ENCODE data around the gene SNX7. TPM values are rescaled to one million over a fixed set of nuclear protein-coding genes. Genes with fewer than 3 reads are reported as not detected.

The SNX7 gene
- total and polyA plus RNA-seq, 2 donors (not counting 1 experiment from before 2014, with no cell fraction given) = 48.6 to 60.9 TPM

DNA sequence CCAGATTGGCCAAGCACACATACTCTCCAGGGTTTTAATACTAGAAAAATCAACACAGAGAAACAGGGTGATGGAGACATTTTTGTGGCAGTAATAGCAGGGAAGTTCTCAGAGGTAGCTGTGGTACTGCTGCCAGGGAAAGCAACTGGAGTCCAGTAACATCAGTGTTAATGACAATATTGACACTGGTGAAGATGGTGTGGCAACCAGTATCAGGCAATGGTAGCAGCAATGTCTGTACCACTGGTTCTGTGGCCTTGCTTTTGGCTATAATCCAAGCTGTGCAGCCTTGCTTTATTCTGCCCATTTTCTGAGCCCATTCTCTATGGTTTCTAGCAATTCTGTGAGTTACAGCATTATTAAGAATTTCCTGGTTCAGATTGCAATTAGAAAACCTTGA is 1.6 kb upstream of the SNX7 start:
- H3K27ac ChIP-seq (ENCODE audit: insufficient read depth, low read length) = no peak overlapping the region
- TF ChIP-seq CTCF (conservative IDR thresholded peaks at IDR 0.05 in 1 of 2, IDR thresholded peaks at IDR 0.05 in 1 of 2; ENCODE audit: low read depth in 1 of 2, low read length in 2 of 2) = no peak
- no peak for TF ChIP-seq EZH2 (IDR thresholded peaks at IDR 0.05; ENCODE audit: low read length, missing control alignments)
- no peak overlapping the region for H3K4me2 ChIP-seq (ENCODE audit: extremely low read depth, insufficient read depth, low read length)
- H3K4me1 ChIP-seq (ENCODE audit: control insufficient read depth, extremely low read depth, insufficient read depth, low read length) = no peaks in the 10 kb centered on the region
- H3K27me3 ChIP-seq (ENCODE audit: control insufficient read depth, insufficient read depth, low read length) = no peaks in the 10 kb centered on the region
- H4K20me1 ChIP-seq (ENCODE audit: control insufficient read depth, extremely low read depth, insufficient read depth, low read length) = no peaks in the 10 kb centered on the region
- no peaks in the 10 kb centered on the region for H3K9me3 ChIP-seq (ENCODE audit: control insufficient read depth, insufficient read depth, low read depth, low read length)
- H3K79me2 ChIP-seq (ENCODE audit: control insufficient read depth, insufficient read depth, low read length) = peaks cover 10% of the 10 kb centered on the region
- DNase-seq (ENCODE audit: low read depth in 2 of 2) = no peak
- no peak overlapping the region for H2AFZ ChIP-seq (ENCODE audit: low read length)
- H3K9ac ChIP-seq (ENCODE audit: insufficient read depth, low read length) = no peak overlapping the region
- H3K36me3 ChIP-seq (ENCODE audit: control insufficient read depth, insufficient read depth, low read length) = no peaks in the 10 kb centered on the region
- no peak overlapping the region for H3K4me3 ChIP-seq (replicated peaks in 1 of 4; ENCODE audit: control extremely low read depth in 1 of 4, insufficient read depth in 1 of 4, low read depth in 3 of 4, low read length in 4 of 4)

DNA sequence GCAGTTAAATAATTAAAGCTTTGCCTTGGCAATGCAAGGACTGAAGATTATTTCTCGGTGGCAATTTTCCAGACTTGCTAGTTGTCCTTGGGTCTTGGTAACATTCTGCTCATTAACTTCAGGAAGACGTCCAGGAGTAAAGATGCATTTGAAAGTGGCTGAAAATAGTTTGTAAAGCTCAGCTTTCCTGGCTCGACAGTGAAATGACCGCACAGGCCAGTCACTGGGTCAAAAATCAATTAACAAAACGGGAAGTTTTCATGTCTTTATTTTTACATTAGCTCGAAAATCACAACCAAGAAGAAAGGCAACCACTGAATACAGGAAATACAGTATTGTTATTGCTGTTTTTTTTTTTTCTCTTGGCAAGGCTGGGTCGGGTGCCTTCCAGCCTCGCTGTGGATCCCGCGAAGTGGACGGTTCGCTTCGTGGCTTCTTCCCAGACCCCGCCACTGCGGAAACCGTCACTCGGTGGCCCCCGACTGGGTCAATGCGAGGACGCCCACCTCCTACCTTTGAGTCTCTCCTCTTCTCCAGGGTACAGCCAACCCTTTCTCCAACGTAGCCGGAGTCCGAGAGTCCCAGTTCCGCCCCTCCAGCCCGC is 479 bp upstream of the SNX7 start:
- no peaks in the 10 kb centered on the region for H3K9me3 ChIP-seq (ENCODE audit: control insufficient read depth, insufficient read depth, low read depth, low read length)
- no peaks in the 10 kb centered on the region for H3K27me3 ChIP-seq (ENCODE audit: control insufficient read depth, insufficient read depth, low read length)
- H3K79me2 ChIP-seq (ENCODE audit: control insufficient read depth, insufficient read depth, low read length) = peaks cover 10% of the 10 kb centered on the region
- H3K4me3 ChIP-seq (replicated peaks in 1 of 4; ENCODE audit: control extremely low read depth in 1 of 4, insufficient read depth in 1 of 4, low read depth in 3 of 4, low read length in 4 of 4) = peak overlapping the region; percentile 58 to 90 (median 72)
- H4K20me1 ChIP-seq (ENCODE audit: control insufficient read depth, extremely low read depth, insufficient read depth, low read length) = no peaks in the 10 kb centered on the region
- H3K9ac ChIP-seq (ENCODE audit: insufficient read depth, low read length) = peak overlapping the region; percentile 65
- no peak for TF ChIP-seq CTCF (conservative IDR thresholded peaks at IDR 0.05 in 1 of 2, IDR thresholded peaks at IDR 0.05 in 1 of 2; ENCODE audit: low read depth in 1 of 2, low read length in 2 of 2)
- no peak for TF ChIP-seq EZH2 (IDR thresholded peaks at IDR 0.05; ENCODE audit: low read length, missing control alignments)
- DNase-seq (ENCODE audit: low read depth in 2 of 2) = peak; percentile 21 to 29
- H3K4me1 ChIP-seq (ENCODE audit: control insufficient read depth, extremely low read depth, insufficient read depth, low read length) = no peaks in the 10 kb centered on the region
- peak overlapping the region; percentile 97 for H2AFZ ChIP-seq (ENCODE audit: low read length)
- peak overlapping the region; percentile 79 for H3K4me2 ChIP-seq (ENCODE audit: extremely low read depth, insufficient read depth, low read length)
- H3K36me3 ChIP-seq (ENCODE audit: control insufficient read depth, insufficient read depth, low read length) = no peaks in the 10 kb centered on the region
- no peak overlapping the region for H3K27ac ChIP-seq (ENCODE audit: insufficient read depth, low read length)

DNA sequence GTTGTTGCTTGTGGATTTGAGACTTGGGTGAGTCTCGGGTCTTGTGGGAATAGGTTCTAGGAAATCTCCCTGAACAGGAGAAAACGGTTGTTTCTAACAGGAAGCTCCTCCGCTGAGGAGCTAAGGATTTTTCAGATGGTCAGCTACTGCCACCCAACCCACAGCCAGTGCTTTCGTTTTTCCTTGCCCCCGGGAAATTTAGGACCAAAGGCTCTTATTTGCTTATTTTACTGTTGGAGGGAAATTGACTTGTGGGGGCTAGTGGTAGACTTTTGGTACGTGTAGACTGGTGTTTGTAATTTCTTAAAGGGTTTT is 792 bp downstream of the SNX7 start:
- H2AFZ ChIP-seq (ENCODE audit: low read length) = peak overlapping the region; percentile 6
- peak overlapping the region; percentile 91 for H3K4me2 ChIP-seq (ENCODE audit: extremely low read depth, insufficient read depth, low read length)
- H3K9me3 ChIP-seq (ENCODE audit: control insufficient read depth, insufficient read depth, low read depth, low read length) = no peaks in the 10 kb centered on the region
- no peak for TF ChIP-seq CTCF (conservative IDR thresholded peaks at IDR 0.05 in 1 of 2, IDR thresholded peaks at IDR 0.05 in 1 of 2; ENCODE audit: low read depth in 1 of 2, low read length in 2 of 2)
- no peak for TF ChIP-seq EZH2 (IDR thresholded peaks at IDR 0.05; ENCODE audit: low read length, missing control alignments)
- peak overlapping the region; percentile 36 for H3K27ac ChIP-seq (ENCODE audit: insufficient read depth, low read length)
- H3K4me3 ChIP-seq (replicated peaks in 1 of 4; ENCODE audit: control extremely low read depth in 1 of 4, insufficient read depth in 1 of 4, low read depth in 3 of 4, low read length in 4 of 4) = peak overlapping the region; percentile 57 to 90 (median 78)
- H3K4me1 ChIP-seq (ENCODE audit: control insufficient read depth, extremely low read depth, insufficient read depth, low read length) = no peaks in the 10 kb centered on the region
- peak; percentile 63 to 72 for DNase-seq (ENCODE audit: low read depth in 2 of 2)
- no peaks in the 10 kb centered on the region for H3K27me3 ChIP-seq (ENCODE audit: control insufficient read depth, insufficient read depth, low read length)
- H3K9ac ChIP-seq (ENCODE audit: insufficient read depth, low read length) = peak overlapping the region; percentile 67
- no peaks in the 10 kb centered on the region for H4K20me1 ChIP-seq (ENCODE audit: control insufficient read depth, extremely low read depth, insufficient read depth, low read length)
- H3K79me2 ChIP-seq (ENCODE audit: control insufficient read depth, insufficient read depth, low read length) = peaks cover 11% of the 10 kb centered on the region
- no peaks in the 10 kb centered on the region for H3K36me3 ChIP-seq (ENCODE audit: control insufficient read depth, insufficient read depth, low read length)
